Neuronal stem cell (in vitro differentiated cells): ENCODE data around the gene CRADD.
"Not testable (repeated sequence)": the region's sequence is repeated elsewhere in the genome, so short reads cannot be mapped to it uniquely, and the experiment has no call there.

Experiments used
- DNase-seq: peaks from one replicate; pipeline ENCODE4 v3.0.0-alpha.2; 2013; ENCODE audit warnings: low spot score
- H2AFZ ChIP-seq: one replicate; pipeline ENCODE4 v1.6.1; 2013; ENCODE audit warnings: mild to moderate bottlenecking, low read length, inconsistent platforms
- H2AK5ac ChIP-seq: 2 replicates; pipeline ENCODE4 v1.6.1; 2013; ENCODE audit warnings: low read depth, mild to moderate bottlenecking, inconsistent platforms, low read length, moderate library complexity, mixed read lengths
- H2BK120ac ChIP-seq: 2 replicates; pipeline ENCODE4 v1.6.1; 2013; ENCODE audit warnings: low read depth, mild to moderate bottlenecking, inconsistent platforms, low read length, moderate library complexity, mixed read lengths
- H2BK12ac ChIP-seq: one replicate; pipeline ENCODE4 v1.6.1; 2013; ENCODE audit warnings: low read length, inconsistent platforms
- H2BK15ac ChIP-seq: 2 replicates; pipeline ENCODE4 v1.6.1; 2013; ENCODE audit warnings: mild to moderate bottlenecking, low read length, inconsistent platforms, mixed read lengths
- H2BK5ac ChIP-seq: one replicate; pipeline ENCODE4 v1.6.1; 2013; ENCODE audit warnings: inconsistent platforms, mild to moderate bottlenecking, low read length, moderate library complexity
- H3K14ac ChIP-seq: one replicate; pipeline ENCODE4 v1.6.1; 2013; ENCODE audit warnings: low read length, inconsistent platforms
- H3K18ac ChIP-seq: 2 replicates; pipeline ENCODE4 v1.6.1; 2013; ENCODE audit warnings: low read length, inconsistent platforms
- H3K23ac ChIP-seq: 2 replicates; pipeline ENCODE4 v1.6.1; 2013; ENCODE audit warnings: low read depth, mild to moderate bottlenecking, mixed read lengths, low read length, inconsistent platforms; ENCODE audit not compliant: poor library complexity
- H3K27ac ChIP-seq: replicated peaks from 3 replicates; pipeline ENCODE4 v1.5.1; 2013; ENCODE audit warnings: low read length, inconsistent platforms
- H3K27me3 ChIP-seq, 3 experiments: 2 replicates each; pipeline ENCODE4 v1.6.1; 2013; ENCODE audit warnings: low read length in 3 of 3, mild to moderate bottlenecking in 2 of 3, inconsistent platforms in 1 of 3, low read depth in 1 of 3, mixed read lengths in 1 of 3, moderate library complexity in 1 of 3; ENCODE audit not compliant: control insufficient read depth in 3 of 3, insufficient read depth in 3 of 3
- H3K36me3 ChIP-seq, 2 donors: replicated peaks in 1 of 2; 2 replicates each; pipeline ENCODE4 v1.6.1; 2013; ENCODE audit warnings: low read length in 2 of 2; ENCODE audit not compliant: control insufficient read depth in 2 of 2, insufficient read depth in 2 of 2
- H3K4ac ChIP-seq: 2 replicates; pipeline ENCODE4 v1.6.1; 2013; ENCODE audit warnings: inconsistent platforms, mild to moderate bottlenecking, low read length, moderate library complexity
- H3K4me1 ChIP-seq, 2 donors: 1 replicate in 1 of 2; 2 replicates in 1 of 2; pipeline ENCODE4 v1.6.1; 2013; ENCODE audit warnings: low read length in 2 of 2, low read depth in 1 of 2; ENCODE audit not compliant: control insufficient read depth in 2 of 2, insufficient read depth in 1 of 2
- H3K4me2 ChIP-seq: one replicate; pipeline ENCODE4 v1.6.1; 2013; ENCODE audit warnings: mild to moderate bottlenecking, low read length, inconsistent platforms; ENCODE audit not compliant: insufficient read depth, poor library complexity, severe bottlenecking
- H3K4me3 ChIP-seq, 2 donors: 2 replicates each; pipeline ENCODE4 v1.5.1; 2013; ENCODE audit warnings: low read length in 2 of 2, mild to moderate bottlenecking in 2 of 2, inconsistent platforms in 1 of 2, moderate library complexity in 1 of 2
- H3K79me1 ChIP-seq: one replicate; pipeline ENCODE4 v1.6.1; 2013; ENCODE audit warnings: low read depth, mild to moderate bottlenecking, inconsistent platforms, low read length, moderate library complexity
- H3K9ac ChIP-seq: one replicate; pipeline ENCODE4 v1.6.1; 2013; ENCODE audit warnings: mild to moderate bottlenecking, low read depth, low read length, inconsistent platforms; ENCODE audit not compliant: poor library complexity
- H3K9me3 ChIP-seq, 2 donors: replicated peaks in 1 of 2; 2 replicates each; pipeline versions ENCODE3 to v1.6.1; 2013; ENCODE audit warnings: low read length in 2 of 2, mild to moderate bottlenecking in 2 of 2, inconsistent platforms in 1 of 2, low read depth in 1 of 2, mixed read lengths in 1 of 2, moderate library complexity in 1 of 2; ENCODE audit not compliant: control insufficient read depth in 2 of 2, insufficient read depth in 1 of 2
- H4K8ac ChIP-seq: one replicate; pipeline ENCODE4 v1.6.1; 2013; ENCODE audit warnings: low read depth, mild to moderate bottlenecking, inconsistent platforms, low read length, moderate library complexity
- H4K91ac ChIP-seq: one replicate; pipeline ENCODE4 v1.6.1; 2013; ENCODE audit warnings: low read length, low read depth, mild to moderate bottlenecking, inconsistent platforms; ENCODE audit not compliant: poor library complexity
- WGBS, 2 donors: extraction: QIAGEN DNeasy Blood & Tissue Kit; methylation state at CpG; one replicate each; pipeline ENCODE4 v1.1.7; 2013; ENCODE audit warnings: missing lambda C conversion rate in 2 of 2, mixed read lengths in 1 of 2; ENCODE audit not compliant: insufficient read length in 2 of 2, insufficient replicate concordance in 1 of 2; ENCODE audit errors: extremely low coverage in 2 of 2; 5-methylcytosine and 5-hydroxymethylcytosine counted together

Gene CRADD

GRCh38 chr12:93801666-93802065 lies 124.5 kb downstream of the CRADD start:
- H3K4me2 ChIP-seq, H2AFZ ChIP-seq, H3K27me3 ChIP-seq, DNase-seq, H2BK15ac ChIP-seq, H2BK5ac ChIP-seq, H3K27ac ChIP-seq, H2AK5ac ChIP-seq, H3K36me3 ChIP-seq, H4K8ac ChIP-seq, H3K4ac ChIP-seq, H3K23ac ChIP-seq, H2BK12ac ChIP-seq, H3K4me1 ChIP-seq, H3K79me1 ChIP-seq, H3K4me3 ChIP-seq, H3K9ac ChIP-seq, H3K9me3 ChIP-seq, H3K18ac ChIP-seq, H3K14ac ChIP-seq, H4K91ac ChIP-seq, H2BK120ac ChIP-seq: not testable (repeated sequence)
- no CpG with 5 or more reads among the region's 2 CpGs for WGBS, 2 donors

DNA sequence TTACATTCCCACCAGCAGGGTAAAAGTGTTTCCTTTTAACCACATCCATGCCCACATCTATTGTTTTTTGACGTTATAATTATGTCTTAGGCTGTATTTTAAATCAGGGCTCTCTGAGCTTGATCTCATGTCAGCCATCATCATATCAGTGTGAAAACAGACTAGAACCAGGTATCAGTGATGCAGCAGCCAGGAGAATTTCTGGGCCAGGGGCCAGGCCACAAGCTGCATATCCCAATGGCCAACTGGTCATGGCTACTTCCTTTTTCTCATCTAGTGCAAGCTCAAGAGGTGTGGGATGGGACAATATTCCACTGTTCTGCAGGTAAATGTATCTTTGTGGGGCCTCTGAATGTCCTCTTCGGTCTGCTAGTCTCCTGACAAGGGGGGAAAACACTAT lies 125.1 kb downstream of the CRADD start:
- no peak overlapping the region for H4K91ac ChIP-seq
- no peak for DNase-seq
- H3K18ac ChIP-seq = no peak overlapping the region
- H3K23ac ChIP-seq = no peak overlapping the region
- H3K4me2 ChIP-seq = no peak overlapping the region
- H3K27ac ChIP-seq = no peak overlapping the region
- no peaks in the 10 kb centered on the region for H3K79me1 ChIP-seq
- H3K9ac ChIP-seq = no peak overlapping the region
- H2BK120ac ChIP-seq = no peak overlapping the region
- no peak overlapping the region for H3K14ac ChIP-seq
- no peaks in the 10 kb centered on the region for H3K27me3 ChIP-seq
- H2BK5ac ChIP-seq = no peak overlapping the region
- no peaks in the 10 kb centered on the region for H3K36me3 ChIP-seq
- H3K4ac ChIP-seq = no peak overlapping the region
- no peak overlapping the region for H2BK12ac ChIP-seq
- H2AK5ac ChIP-seq = no peak overlapping the region
- H3K9me3 ChIP-seq = no peaks in the 10 kb centered on the region
- H3K4me1 ChIP-seq = peaks cover 1 to 5% of the 10 kb centered on the region in 2 donors
- no CpG with 5 or more reads among the region's 2 CpGs for WGBS, 2 donors
- H2AFZ ChIP-seq = no peak overlapping the region
- no peak overlapping the region for H2BK15ac ChIP-seq
- no peak overlapping the region for H3K4me3 ChIP-seq
- no peak overlapping the region for H4K8ac ChIP-seq

DNA sequence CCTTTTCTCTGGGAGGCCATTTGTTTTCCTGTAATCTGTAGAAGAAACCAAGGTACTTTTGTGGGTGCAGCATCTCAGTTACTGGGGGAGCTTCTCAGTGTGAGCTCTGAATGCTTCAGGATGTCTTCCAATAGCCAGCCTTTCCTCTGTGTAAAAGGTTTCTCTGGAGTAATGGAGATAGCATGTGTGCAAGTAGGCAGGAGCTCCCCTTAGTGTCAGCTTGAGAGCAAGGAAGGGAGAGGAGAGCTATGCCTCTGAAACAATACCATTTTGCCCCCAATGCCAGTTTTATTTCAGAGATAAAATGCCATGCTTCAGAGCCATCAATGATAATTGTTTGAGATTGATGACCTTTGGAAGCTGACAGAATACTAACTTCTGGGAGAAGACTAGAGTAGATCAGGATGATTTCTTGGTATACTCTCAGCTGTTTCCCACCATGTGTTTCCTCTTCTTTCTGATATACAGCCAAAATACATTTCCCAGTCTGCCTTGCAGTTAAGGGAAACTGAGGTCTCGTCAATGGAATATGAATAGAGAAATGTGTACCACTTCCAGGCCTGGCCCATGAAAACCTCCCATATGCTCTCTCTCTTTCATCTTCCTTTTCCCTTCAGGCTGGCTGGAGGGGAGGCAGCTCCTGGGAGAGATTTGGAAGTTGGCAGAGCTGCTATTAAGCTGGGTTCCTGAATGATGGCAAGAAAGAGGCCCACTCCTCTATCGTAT lies 125.7 kb downstream of the CRADD start:
- Histone ChIP-seq H2AFZ (no peak overlapping the region), H2BK120ac (no peak overlapping the region)

DNA sequence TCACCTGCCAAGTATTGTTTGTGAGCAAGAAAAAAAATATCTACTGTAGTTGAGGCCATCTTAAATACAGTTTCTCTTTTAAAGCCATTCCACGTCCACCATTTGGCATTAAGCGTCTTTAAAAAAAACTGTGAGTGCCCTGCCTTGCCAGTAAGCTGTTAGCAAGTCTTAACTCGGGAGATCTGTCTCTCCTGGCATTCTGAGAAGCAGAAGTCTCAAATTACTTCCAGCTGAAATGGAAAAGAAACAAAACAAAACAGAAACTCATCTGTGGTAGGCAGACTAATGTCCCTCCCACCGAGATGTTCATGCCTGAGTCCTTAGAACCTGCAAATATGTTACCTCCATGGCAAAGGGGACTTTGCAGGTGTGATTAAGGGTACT lies 126.2 kb downstream of the CRADD start:
- Histone ChIP-seq H3K4me3 (no peak overlapping the region), H3K4ac (no peak overlapping the region), H3K4me2 (no peak overlapping the region), H3K18ac (no peak overlapping the region), H2BK120ac (no peak overlapping the region), H4K8ac (no peak overlapping the region), H3K4me1 (peaks cover 1 to 5% of the 10 kb centered on the region in 2 donors), H2BK15ac (no peak overlapping the region), H3K9me3 (no peaks in the 10 kb centered on the region), H3K9ac (no peak overlapping the region), H3K79me1 (no peaks in the 10 kb centered on the region), H2AK5ac (no peak overlapping the region), H3K23ac (no peak overlapping the region), H2AFZ (no peak overlapping the region), H3K36me3 (no peaks in the 10 kb centered on the region), H2BK5ac (no peak overlapping the region), H3K27me3 (no peaks in the 10 kb centered on the region), H2BK12ac (no peak overlapping the region), H3K27ac (no peak overlapping the region), H3K14ac (no peak overlapping the region), H4K91ac (no peak overlapping the region)
- no peak for DNase-seq
- WGBS, 2 donors = no CpG with 5 or more reads among the region's 4 CpGs

More for the DNA sequence above, 125.7 kb downstream of the CRADD start:
- no peak for DNase-seq
- no peak overlapping the region for H3K18ac ChIP-seq
- H3K27ac ChIP-seq = no peak overlapping the region
- no peak overlapping the region for H3K23ac ChIP-seq
- no peak overlapping the region for H3K4me3 ChIP-seq
- H2BK5ac ChIP-seq = no peak overlapping the region
- WGBS, 2 donors = no CpG with 5 or more reads among the region's 2 CpGs
- H3K4me2 ChIP-seq = no peak overlapping the region
- no peak overlapping the region for H2BK12ac ChIP-seq
- H3K9me3 ChIP-seq = no peaks in the 10 kb centered on the region
- no peak overlapping the region for H2BK15ac ChIP-seq
- H3K4ac ChIP-seq = no peak overlapping the region
- no peaks in the 10 kb centered on the region for H3K79me1 ChIP-seq
- H3K9ac ChIP-seq = no peak overlapping the region
- H4K8ac ChIP-seq = no peak overlapping the region
- H3K36me3 ChIP-seq = no peaks in the 10 kb centered on the region
- no peak overlapping the region for H3K14ac ChIP-seq
- peaks cover 1 to 5% of the 10 kb centered on the region in 2 donors for H3K4me1 ChIP-seq
- no peak overlapping the region for H4K91ac ChIP-seq
- no peaks in the 10 kb centered on the region for H3K27me3 ChIP-seq
- H2AK5ac ChIP-seq = no peak overlapping the region
